Tongue (tissue), 2 donors: Measurements from ENCODE around the gene ARNT2. TPM values are rescaled to one million over a fixed set of nuclear protein-coding genes. Genes with fewer than 3 reads are reported as not detected.
"Not testable (repeated sequence)": the region's sequence is repeated elsewhere in the genome, so short reads cannot be mapped to it uniquely, and the experiment has no call there.

Experiments used
- DNase-seq: peaks from one replicate; pipeline ENCODE4 v3.0.0-alpha.2; 2015
- total RNA-seq: library from RNA; depleted of rRNA; stranded (reverse); fragments of >200 nt; gene quantifications from one replicate; pipeline ENCODE4 v1.2.3, GENCODE V29; 2014

Gene ARNT2
- total RNA-seq, 1 donor from 2014 or later, result 6.9 TPM

GRCh38 chr15:80626643-80627120 lies 222.5 kb downstream of the ARNT2 start:
- DNase-seq, result no peak

GRCh38 chr15:80629355-80629754 lies 225.2 kb downstream of the ARNT2 start:
- no peak for DNase-seq

DNA sequence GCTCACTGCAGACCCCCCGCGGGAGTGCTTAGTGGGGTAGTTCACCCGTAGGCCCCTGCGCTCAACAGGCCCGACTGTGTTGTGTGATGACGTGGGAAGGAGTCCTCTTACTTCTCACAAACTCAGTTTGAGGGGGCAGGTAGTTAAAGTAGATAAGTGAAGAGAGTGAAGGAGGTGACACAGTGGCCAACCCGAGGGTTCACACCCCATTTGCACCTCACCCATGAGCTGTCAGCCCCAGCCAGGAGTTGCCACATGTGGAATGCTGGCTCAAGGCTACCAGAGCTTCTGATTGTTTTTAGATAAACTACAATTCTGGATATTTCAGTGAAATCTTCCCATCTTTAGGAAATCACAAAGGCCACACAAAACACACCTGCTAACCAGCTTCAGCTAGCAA lies 226.8 kb downstream of the ARNT2 start:
- DNase-seq, result no peak

GRCh38 chr15:80633221-80633620 lies 229.0 kb downstream of the ARNT2 start:
- DNase-seq, result no peak

DNA sequence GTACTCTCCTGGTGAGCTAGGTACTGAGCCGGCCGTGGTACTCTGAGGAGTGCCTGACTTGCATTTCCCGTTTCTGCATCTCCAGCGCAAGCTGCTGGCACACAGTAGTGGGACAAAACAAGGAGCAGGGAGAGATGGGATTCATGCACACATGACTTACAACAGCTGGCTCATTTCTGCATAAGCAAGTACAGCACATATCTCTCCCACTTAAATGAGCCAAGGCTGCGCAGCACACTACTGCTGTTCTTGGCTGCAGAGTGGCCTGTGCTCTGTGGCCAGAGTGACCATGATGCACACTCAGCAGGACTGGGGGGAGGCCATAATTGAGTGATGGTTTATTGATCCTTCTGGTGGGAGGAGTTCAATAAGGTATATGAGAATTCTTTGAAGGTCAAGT lies 231.8 kb downstream of the ARNT2 start:
- no peak for DNase-seq

DNA sequence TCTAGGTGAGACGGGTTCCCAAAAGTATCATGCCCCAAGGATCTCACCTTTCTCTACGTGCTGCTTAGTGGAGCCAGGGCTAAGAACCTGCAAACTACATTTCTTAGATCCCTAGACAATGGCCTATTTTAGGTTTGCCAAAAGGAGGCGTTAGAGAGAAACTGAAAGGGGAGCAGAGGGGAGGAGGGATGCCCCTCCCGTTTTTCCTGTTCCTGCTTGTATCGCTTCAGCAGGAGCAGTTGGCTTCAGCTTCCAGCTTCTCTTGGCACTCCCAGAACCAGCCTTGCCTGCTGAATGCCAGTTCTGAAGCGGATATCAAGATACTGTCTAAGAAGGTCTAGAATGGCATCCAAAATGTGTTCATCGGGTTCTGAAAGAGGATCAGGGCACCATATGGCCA lies 232.5 kb downstream of the ARNT2 start:
- no peak for DNase-seq

DNA sequence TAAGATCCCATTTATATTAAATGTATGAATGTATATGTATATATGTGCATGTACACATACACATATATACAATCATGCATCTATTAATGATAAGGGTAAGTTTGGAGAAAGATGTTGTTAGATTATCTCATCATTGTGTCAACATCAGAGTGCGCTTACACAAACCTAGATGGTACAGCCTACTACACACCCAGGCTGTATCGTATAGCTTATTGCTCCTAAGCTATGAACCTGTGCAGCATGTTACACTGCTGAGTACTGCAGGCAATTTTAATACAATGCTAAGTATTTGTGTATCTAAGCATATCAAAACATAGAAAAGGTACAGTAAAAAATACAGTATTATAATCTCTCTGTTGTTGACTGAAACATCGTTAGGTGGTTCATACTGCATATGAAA lies 233.6 kb downstream of the ARNT2 start:
- DNase-seq, result no peak

DNA sequence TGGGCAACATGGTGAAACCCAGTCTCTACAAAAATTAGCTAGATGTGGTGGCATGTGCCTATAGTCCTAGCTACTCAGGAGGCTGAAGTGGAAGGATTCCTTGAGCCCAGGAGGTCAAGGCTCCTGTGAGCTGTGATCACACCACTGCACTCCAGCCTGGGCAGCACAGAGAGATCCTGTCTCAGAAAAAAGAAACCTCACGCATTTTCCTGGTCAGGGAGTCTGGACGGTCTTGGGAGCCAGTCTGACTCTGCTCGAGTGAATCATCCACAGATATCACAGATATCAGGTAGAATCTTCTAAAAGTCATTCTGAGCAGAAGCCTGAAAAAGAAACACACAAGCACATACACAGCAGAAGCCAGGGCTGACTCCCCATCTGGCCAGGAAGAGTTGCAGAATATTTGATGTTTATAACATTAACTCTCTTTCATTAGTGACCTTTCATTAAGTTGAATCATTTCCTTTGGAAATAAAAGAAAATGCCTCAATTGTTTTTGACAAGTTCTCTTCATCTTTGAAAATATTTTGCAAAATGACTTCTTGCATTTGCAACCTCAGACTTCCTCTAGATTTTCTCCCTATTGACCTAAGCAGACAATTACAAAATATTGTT lies 234.5 kb downstream of the ARNT2 start:
- no peak for DNase-seq

GRCh38 chr15:80639168-80639555 lies 235.0 kb downstream of the ARNT2 start:
- DNase-seq, result no peak

GRCh38 chr15:80640531-80641121 lies 236.4 kb downstream of the ARNT2 start:
- no peak for DNase-seq

DNA sequence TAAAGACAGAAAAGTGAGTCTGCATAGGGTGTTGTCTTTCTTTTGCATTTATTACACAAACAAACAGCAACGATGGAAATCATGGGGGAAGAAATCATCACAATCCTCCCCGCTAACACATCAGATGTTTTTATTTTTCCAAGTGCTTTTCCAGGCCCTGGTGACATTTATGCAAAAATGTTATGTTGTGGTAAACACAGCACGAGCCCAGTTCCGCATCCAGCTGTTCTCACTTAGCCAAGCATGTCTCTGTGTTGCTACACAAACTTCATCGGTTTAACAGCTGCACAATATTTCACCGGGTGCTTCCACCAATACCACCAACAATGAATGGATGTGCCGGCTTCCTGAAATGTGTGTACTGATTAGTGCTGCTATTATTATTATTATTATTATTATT lies 237.2 kb downstream of the ARNT2 start:
- no peak for DNase-seq

GRCh38 chr15:80643431-80643951 lies 239.3 kb downstream of the ARNT2 start:
- DNase-seq, result no peak

- DNase-seq, result no peak
Measured at GRCh38 chr15:80645494-80646065, 241.4 kb downstream of the ARNT2 start.

DNA sequence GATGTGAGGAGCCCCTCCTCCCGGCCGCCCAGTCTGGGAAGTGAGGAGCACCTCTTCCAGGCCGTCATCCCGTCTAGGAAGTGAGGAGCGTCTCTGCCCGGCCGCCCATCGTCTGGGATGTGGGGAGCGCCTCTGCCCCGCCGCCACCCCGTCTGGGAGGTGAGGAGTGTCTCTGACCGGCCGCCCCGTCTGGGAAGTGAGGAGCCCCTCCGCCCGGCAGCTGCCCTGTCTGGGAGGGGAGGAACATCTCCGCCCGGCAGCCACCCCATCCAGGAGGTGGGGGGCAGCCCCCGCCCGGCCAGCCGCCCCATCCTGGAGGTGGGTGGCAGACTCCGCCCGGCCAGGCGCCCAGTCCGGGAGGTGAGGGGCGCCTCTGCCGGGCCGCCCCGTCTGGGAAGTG lies 243.2 kb downstream of the ARNT2 start:
- DNase-seq, result not testable (repeated sequence)

Other genes with a start within 250 kb of the ARNT2 start
- gene CTXND1, start 152.2 kb upstream of the ARNT2 start, total RNA-seq, result 1.2 TPM